Right ventricle myocardium inferior (tissue), 1 donor: Measurements from ENCODE around the gene PGM5. TPM values are rescaled to one million over a fixed set of nuclear protein-coding genes. Genes with fewer than 3 reads are reported as not detected.

Experiments used
- ATAC-seq: fragments of 200-7000 bp; cut with Tn5 transposase; one replicate; pipeline ENCODE4 v1.9.1; 2020; ENCODE audit warnings: mild to moderate bottlenecking, moderate library complexity
- DNase-seq: peaks from one replicate; pipeline ENCODE4 v3.0.0; 2021; ENCODE audit errors: missing footprints
- intact Hi-C: fragments of 100-400 bp; cut with DNase I; formaldehyde crosslinking; loops from one replicate; pipeline ENCODE4 v1.11.0; 2022
- total RNA-seq: library from RNA; stranded (reverse); fragmentation: NEBNext Ultra II Directional; extraction: Animal tissue kit (Norgen Biotek cat#: 25700); gene quantifications from one replicate; pipeline ENCODE4 v1.2.1, GENCODE V29; 2021
- donor health status: DM: no; HTN: yes; CAD: no; lungs with severe emphysema.

The PGM5 gene
- total RNA-seq, 1 donor from 2014 or later = 151 TPM

GRCh38 chr9:68473790-68474189 lies 117.4 kb downstream of the PGM5 start:
- ATAC-seq (no peak), DNase-seq (no peak)
- intact Hi-C loops = no loop called here

DNA sequence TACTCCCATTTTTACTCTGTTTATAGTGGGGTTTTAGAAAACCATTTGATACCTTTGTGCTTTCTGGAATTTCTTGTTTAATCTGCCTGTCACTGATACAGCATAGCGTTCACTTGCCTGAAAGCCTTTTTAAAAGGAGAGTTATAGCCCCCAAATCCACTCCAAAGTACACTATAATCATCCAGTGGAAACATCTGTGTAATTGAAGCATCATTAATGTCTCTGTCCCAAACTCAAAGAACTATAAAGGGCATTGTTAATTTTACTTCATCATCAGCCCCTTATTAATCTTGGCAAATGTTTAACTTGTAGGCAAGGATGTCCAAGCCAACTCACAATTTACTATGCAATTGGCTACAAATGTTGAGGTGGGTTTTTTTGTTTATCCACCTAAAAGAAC lies 120.0 kb downstream of the PGM5 start:
- ATAC-seq = no peak
- intact Hi-C loops = no loop called here
- DNase-seq = no peak

GRCh38 chr9:68476847-68477246 lies 120.4 kb downstream of the PGM5 start:
- intact Hi-C loops = no loop called here
- no peak for ATAC-seq
- DNase-seq = no peak

DNA sequence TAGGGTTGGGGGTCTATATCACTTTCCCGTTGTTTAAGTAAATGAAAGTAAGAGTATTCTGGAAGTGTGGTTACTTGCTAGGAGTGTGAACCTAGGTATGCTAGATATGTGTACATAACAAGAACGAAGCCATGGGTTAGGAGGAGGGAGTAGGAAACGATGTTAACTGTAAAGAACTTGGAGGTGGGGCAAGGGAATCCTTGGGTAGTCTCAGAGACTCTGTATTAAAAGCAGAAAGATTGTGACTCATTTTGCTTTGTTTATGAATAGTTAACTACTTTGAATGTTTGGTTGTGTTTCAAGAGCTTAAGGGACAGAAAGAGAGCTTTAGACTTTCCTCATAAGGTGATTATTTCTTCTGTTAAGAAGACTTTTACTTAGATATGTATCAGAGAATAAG lies 124.4 kb downstream of the PGM5 start:
- DNase-seq = no peak

DNA sequence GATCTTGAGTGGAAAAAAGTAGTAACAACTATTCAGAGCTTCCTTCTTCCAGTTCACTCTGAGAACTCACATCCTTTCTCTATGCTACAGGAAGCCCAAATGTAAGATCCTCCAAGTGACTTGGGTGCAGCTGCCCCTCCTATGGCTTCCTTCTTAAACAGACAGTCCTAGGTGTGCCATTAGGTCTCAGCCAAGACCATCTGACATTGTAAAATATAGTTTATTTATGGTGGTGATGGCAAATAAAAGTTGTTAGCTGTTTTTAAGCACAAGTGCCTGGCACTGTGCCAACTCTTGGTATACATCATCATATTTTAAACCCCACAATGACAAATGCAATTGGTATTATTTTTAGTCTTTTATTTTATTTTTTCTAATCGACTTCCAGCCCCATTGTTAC lies 126.1 kb downstream of the PGM5 start:
- intact Hi-C loops = no loop called here
- DNase-seq = no peak
- ATAC-seq = no peak

More for the DNA sequence above, 124.4 kb downstream of the PGM5 start:
- intact Hi-C loops = no loop called here
- ATAC-seq = no peak

- intact Hi-C loops = no loop called here
- no peak for DNase-seq
These were observed 131.7 kb downstream of the PGM5 start for GRCh38 chr9:68488126-68488525.

DNA sequence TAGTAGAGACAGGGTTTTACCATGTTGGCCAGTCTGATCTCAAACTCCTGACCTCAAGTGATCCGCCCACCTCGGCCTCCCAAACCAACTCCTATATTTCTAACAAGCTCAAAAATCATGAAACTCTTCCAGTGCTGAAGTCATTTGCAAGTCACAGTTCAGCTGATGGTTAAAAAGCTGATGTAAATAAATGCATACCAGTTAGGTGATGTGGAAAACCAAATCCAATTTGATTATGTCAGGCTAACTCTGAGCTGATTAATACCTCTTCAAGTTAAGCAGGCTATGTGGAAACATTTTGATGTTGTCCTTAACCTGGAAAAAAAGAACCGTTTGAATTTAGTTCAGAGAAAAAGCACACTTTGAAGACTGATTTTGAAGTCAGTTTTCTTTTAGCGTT lies 133.2 kb downstream of the PGM5 start:
- ATAC-seq = no peak
- intact Hi-C loops = loop anchor here (5.0 kb wide), 1 partner anchor 37 kb away; no protein-coding TSS in a partner anchor
- no peak for DNase-seq

More at GRCh38 chr9:68488126-68488525, 131.7 kb downstream of the PGM5 start:
- ATAC-seq = no peak

DNA sequence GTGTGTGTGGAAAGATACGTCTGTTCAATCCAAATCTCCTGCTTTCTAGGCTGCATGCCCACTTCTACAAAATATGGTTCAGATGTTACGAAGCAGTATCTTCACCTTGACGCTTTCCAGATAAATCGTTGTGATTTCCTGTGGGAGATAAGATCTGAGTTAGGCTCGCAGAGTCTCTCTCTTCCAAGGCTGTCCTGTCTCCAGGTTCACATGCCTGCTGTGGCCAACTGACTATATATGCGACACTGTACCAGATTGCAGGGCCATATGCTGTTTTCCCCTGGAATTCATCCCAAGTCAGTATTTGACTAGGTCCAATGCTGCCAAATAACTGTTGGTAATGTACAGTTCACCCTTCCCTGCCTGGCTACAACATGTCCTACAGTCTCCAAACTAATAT lies 136.4 kb downstream of the PGM5 start:
- DNase-seq = no peak
- intact Hi-C loops = loop anchor here (5.0 kb wide), 1 partner anchor 41 kb away; no protein-coding TSS in a partner anchor
- no peak for ATAC-seq

DNA sequence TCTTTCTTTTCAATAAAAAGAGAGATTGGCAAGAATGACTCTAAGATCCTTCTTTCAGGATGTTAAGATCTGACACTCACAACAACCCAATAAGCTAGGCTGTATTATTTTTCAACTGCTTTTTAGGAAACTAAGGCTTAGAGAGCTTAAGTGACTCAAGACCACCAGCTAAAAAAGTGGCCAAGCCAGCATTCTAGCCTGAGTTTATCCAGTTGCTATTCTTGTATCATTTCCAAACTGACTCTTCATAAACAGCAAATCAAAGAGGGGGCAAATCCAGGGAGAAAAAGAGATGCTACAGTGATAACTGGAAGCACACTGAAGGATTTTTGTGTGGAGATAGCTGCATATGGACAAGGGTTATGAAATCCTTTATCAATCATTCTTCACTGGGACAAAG lies 137.1 kb downstream of the PGM5 start:
- no peak for DNase-seq
- intact Hi-C loops = loop anchor here (5.0 kb wide), 1 partner anchor 41 kb away; no protein-coding TSS in a partner anchor
- ATAC-seq = no peak

- intact Hi-C loops = loop anchor here (5.0 kb wide), 1 partner anchor 42 kb away; no protein-coding TSS in a partner anchor
- no peak for ATAC-seq
- DNase-seq = no peak
These were observed 137.7 kb downstream of the PGM5 start for GRCh38 chr9:68493958-68494577.

GRCh38 chr9:68495247-68495646 lies 138.8 kb downstream of the PGM5 start:
- ATAC-seq = peak; percentile 37
- intact Hi-C loops = no loop called here
- no peak for DNase-seq

DNA sequence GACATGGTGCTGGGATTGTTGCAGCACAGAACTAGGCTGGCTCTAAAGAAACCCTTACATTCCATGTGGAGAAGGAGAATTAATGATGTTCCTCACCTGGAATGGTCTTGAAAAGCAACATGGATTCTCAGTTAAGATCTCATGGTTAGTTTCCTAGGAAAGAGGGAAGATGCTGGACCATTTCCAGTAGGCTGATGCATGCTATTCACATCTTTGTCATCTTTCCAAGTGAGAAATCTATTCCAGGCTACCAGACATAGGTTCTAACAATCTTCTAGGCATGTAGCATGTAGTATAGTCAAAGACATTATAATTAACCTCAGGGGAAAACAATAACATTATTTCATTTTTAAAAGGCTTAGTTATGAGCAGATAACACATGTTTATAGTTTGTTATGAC lies 139.9 kb downstream of the PGM5 start:
- intact Hi-C loops = no loop called here
- ATAC-seq = no peak
- no peak for DNase-seq

DNA sequence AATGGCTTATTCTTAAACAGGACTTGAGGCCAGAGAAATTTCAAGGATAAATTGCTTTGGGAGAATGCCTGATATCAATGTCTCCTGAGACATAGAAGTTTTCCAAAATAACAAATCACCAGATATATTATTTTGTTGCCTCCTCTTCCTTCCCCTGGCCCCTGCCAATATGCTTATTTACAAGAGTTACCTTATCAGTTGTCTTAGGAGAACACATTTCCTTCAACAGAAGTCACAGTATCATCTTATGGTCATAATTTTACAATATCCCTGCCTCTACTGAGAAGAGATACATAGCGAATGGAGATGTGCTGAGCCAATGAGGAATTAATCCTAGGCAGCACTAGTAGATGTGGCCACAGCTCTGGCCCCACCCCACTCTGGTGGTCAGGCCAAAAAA lies 141.2 kb downstream of the PGM5 start:
- DNase-seq (no peak), ATAC-seq (no peak)
- intact Hi-C loops = no loop called here

- ATAC-seq (no peak), DNase-seq (no peak)
- intact Hi-C loops = no loop called here
These were observed 142.4 kb downstream of the PGM5 start for GRCh38 chr9:68498816-68499215.

- intact Hi-C loops = loop anchor here (5.0 to 10.0 kb wide), 4 partner anchors 37 to 146 kb away; partner anchors contain the start of gene PGM5
- DNase-seq (no peak), ATAC-seq (peak; percentile 70)
These were observed 144.3 kb downstream of the PGM5 start for GRCh38 chr9:68500457-68501381.

DNA sequence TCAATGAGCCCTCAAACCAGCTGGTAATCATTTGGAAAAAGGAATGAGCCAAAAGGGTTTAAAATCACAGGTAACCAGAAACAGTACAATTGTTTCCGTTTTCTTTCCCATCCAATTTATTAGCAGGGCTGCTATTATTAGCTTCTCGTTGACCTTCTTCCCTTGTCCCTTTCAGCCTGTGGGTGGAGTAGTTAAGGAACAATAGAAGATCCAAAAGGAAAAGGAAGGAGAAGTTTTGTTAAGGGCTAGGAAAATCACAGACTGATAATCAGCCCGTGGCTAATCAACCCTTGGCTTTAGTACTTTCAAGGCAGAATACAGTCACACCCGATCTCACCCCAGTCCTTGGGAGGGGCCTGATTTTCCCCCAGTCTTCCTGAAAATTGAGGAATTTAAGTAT lies 145.9 kb downstream of the PGM5 start:
- intact Hi-C loops = loop anchor here (5.0 to 10.0 kb wide), 4 partner anchors 35 to 147 kb away; partner anchors contain the start of gene PGM5
- no peak for ATAC-seq
- no peak for DNase-seq

DNA sequence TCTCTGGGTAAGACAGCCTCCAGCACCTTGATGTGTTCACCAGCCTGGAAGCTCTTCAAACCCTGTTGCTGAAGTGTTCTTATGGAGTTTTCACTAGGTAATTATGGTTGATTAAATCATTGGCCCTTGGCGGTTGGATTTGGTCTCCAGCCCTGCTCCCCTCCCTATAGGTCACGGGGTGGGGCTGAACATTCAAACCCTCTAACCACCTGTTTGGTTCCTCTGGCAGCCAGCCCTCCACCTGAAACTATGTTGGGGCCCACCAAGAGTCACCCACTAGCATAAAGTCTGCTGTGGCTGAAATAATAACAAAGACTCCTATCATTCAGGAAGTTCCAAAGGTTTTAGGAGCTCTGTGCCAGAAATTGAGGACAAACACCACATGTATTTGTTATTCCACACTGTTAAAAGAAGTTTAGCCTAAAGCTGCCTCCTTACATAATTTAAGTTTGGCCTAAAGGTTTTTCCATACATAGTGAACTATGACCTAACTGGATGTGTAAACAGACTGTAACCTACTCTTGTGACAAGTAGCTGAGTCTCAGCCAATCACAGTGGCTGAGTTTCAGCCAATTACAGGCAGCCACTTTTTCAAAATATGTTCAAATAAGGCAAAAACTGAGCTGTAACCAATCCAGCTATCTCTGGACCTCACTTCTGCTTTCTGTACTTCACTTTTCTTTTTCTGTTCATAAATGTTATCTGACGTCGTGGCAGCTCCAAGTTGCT lies 149.4 kb downstream of the PGM5 start:
- intact Hi-C loops = loop anchor here (5.0 to 10.0 kb wide), 2 partner anchors 56 to 151 kb away; partner anchors contain the start of gene PGM5
- DNase-seq (peak; percentile 69), ATAC-seq (peak; percentile 23)

DNA sequence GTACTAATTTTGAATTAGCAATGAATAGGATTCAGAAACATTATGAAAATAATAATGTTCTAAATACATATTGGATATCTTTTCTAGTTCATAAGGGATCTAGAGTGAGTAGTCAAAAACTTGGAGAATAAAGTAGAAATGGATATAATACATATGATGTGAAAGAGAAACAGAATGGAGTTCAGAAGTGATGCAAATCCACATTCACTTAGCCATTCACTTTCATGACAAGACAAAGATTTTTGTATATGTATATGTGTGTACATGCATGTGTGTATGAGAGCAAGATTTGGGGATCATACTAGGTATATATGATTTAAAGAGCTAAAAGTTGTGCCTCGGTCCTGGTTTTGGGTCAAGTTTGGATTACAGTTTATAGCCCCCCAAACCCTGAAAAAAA lies 150.1 kb downstream of the PGM5 start:
- no peak for ATAC-seq
- intact Hi-C loops = loop anchor here (5.0 to 10.0 kb wide), 2 partner anchors 56 to 152 kb away; partner anchors contain the start of gene PGM5
- no peak for DNase-seq
